ENCODE results near the gene EXOC3. TPM values are rescaled to one million over a fixed set of nuclear protein-coding genes. Genes with fewer than 3 reads are reported as not detected.

EXOC3 gene
- polyA plus RNA-seq, 3 donors from 2014 or later = 22.6 to 43.9 (median 34.0) TPM

GRCh38 chr5:424301-425110 is 18.5 kb upstream of the EXOC3 start:
- Mint-ChIP-seq H3K4me3 (peak overlapping the region in 1 of 5 donors; percentile 70), H3K36me3 (no peaks in the 10 kb centered on the region), H3K27ac (peak overlapping the region in 1 of 6 donors; percentile 89), H3K27me3 (ENCODE audit: low read depth in 3 of 3) (peaks cover 1 to 7% (median 4%) of the 10 kb centered on the region in 3 donors), H3K9me3 (no peaks in the 10 kb centered on the region), H3K4me1 (peaks cover 8% of the 10 kb centered on the region in 2 donors)
- DNase-seq = peak in 1 of 3 donors; percentile 22

- peak overlapping the region in 1 of 6 donors; percentile 43 for H3K27ac Mint-ChIP-seq
These were observed 17.3 kb upstream of the EXOC3 start for GRCh38 chr5:425714-426113.

GRCh38 chr5:426392-426976 is 16.5 kb upstream of the EXOC3 start:
- H3K9me3 Mint-ChIP-seq = no peaks in the 10 kb centered on the region

More at GRCh38 chr5:425714-426113, 17.3 kb upstream of the EXOC3 start:
- Mint-ChIP-seq H3K9me3 (no peaks in the 10 kb centered on the region), H3K4me3 (no peak overlapping the region), H3K4me1 (peaks cover 8% of the 10 kb centered on the region in 2 donors), H3K27me3 (ENCODE audit: low read depth in 3 of 3) (peaks cover 4 to 7% (median 4%) of the 10 kb centered on the region in 3 donors), H3K36me3 (no peaks in the 10 kb centered on the region)
- DNase-seq = no peak

GRCh38 chr5:427415-428087 is 15.4 kb upstream of the EXOC3 start:
- no peak for DNase-seq
- H3K36me3 Mint-ChIP-seq = no peaks in the 10 kb centered on the region
- no peak overlapping the region for H3K4me3 Mint-ChIP-seq
- H3K27me3 Mint-ChIP-seq (ENCODE audit: low read depth in 3 of 3) = peaks cover 4 to 6% (median 5%) of the 10 kb centered on the region in 3 donors
- H3K9me3 Mint-ChIP-seq = no peaks in the 10 kb centered on the region
- no peak overlapping the region for H3K27ac Mint-ChIP-seq
- peaks cover 8% of the 10 kb centered on the region in 2 donors for H3K4me1 Mint-ChIP-seq

More at GRCh38 chr5:426392-426976, 16.5 kb upstream of the EXOC3 start:
- H3K27me3 Mint-ChIP-seq (ENCODE audit: low read depth in 3 of 3) = peaks cover 4 to 7% (median 4%) of the 10 kb centered on the region in 3 donors
- H3K27ac Mint-ChIP-seq = peak overlapping the region in 1 of 6 donors; percentile 43
- no peaks in the 10 kb centered on the region for H3K36me3 Mint-ChIP-seq
- H3K4me1 Mint-ChIP-seq = peaks cover 8% of the 10 kb centered on the region in 2 donors
- no peak for DNase-seq
- H3K4me3 Mint-ChIP-seq = no peak overlapping the region

GRCh38 chr5:428219-428618 is 14.8 kb upstream of the EXOC3 start:
- Mint-ChIP-seq H3K4me3 (no peak overlapping the region), H3K9me3 (no peaks in the 10 kb centered on the region), H3K4me1 (peaks cover 5 to 6% of the 10 kb centered on the region in 2 donors), H3K27ac (no peak overlapping the region), H3K36me3 (no peaks in the 10 kb centered on the region), H3K27me3 (ENCODE audit: low read depth in 3 of 3) (peaks cover 4 to 6% (median 5%) of the 10 kb centered on the region in 3 donors)
- no peak for DNase-seq

- Mint-ChIP-seq H3K27me3 (ENCODE audit: low read depth in 3 of 3) (peaks cover 0 to 6% (median 4%) of the 10 kb centered on the region in 3 donors), H3K36me3 (no peaks in the 10 kb centered on the region), H3K9me3 (no peaks in the 10 kb centered on the region), H3K27ac (no peak overlapping the region), H3K4me1 (peaks cover 0 to 2% of the 10 kb centered on the region in 2 donors), H3K4me3 (no peak overlapping the region)
- DNase-seq = no peak
These were observed 14.1 kb upstream of the EXOC3 start for GRCh38 chr5:428754-429452.

- H3K27me3 Mint-ChIP-seq (ENCODE audit: low read depth in 3 of 3) = peaks cover 0 to 6% (median 0%) of the 10 kb centered on the region in 3 donors
- H3K4me3 Mint-ChIP-seq = no peak overlapping the region
- H3K9me3 Mint-ChIP-seq = no peaks in the 10 kb centered on the region
- no peaks in the 10 kb centered on the region for H3K36me3 Mint-ChIP-seq
- H3K27ac Mint-ChIP-seq = no peak overlapping the region
- DNase-seq = no peak
- H3K4me1 Mint-ChIP-seq = no peaks in the 10 kb centered on the region
These were observed 13.4 kb upstream of the EXOC3 start for GRCh38 chr5:429453-430188.

- H3K4me3 Mint-ChIP-seq = no peak overlapping the region
These were observed 12.6 kb upstream of the EXOC3 start for GRCh38 chr5:430214-430925.

GRCh38 chr5:431001-431710 is 11.8 kb upstream of the EXOC3 start:
- Mint-ChIP-seq H3K4me3 (no peak overlapping the region), H3K27ac (no peak overlapping the region), H3K27me3 (ENCODE audit: low read depth in 3 of 3) (peaks cover 0 to 6% (median 0%) of the 10 kb centered on the region in 3 donors), H3K9me3 (peaks cover 0 to 2% (median 0%) of the 10 kb centered on the region in 6 donors), H3K4me1 (no peaks in the 10 kb centered on the region), H3K36me3 (no peaks in the 10 kb centered on the region)
- peak in 1 of 3 donors; percentile 8 for DNase-seq

More at GRCh38 chr5:430214-430925, 12.6 kb upstream of the EXOC3 start:
- Mint-ChIP-seq H3K9me3 (no peaks in the 10 kb centered on the region), H3K27me3 (ENCODE audit: low read depth in 3 of 3) (peaks cover 0 to 6% (median 0%) of the 10 kb centered on the region in 3 donors), H3K4me1 (no peaks in the 10 kb centered on the region), H3K36me3 (no peaks in the 10 kb centered on the region), H3K27ac (no peak overlapping the region)
- DNase-seq = no peak

GRCh38 chr5:431711-432050 is 11.3 kb upstream of the EXOC3 start:
- H3K4me3 Mint-ChIP-seq = no peak overlapping the region
- H3K27ac Mint-ChIP-seq = no peak overlapping the region
- H3K36me3 Mint-ChIP-seq = no peaks in the 10 kb centered on the region
- peaks cover 0 to 5% (median 0%) of the 10 kb centered on the region in 3 donors for H3K27me3 Mint-ChIP-seq (ENCODE audit: low read depth in 3 of 3)
- H3K4me1 Mint-ChIP-seq = no peaks in the 10 kb centered on the region
- H3K9me3 Mint-ChIP-seq = peaks cover 0 to 2% (median 0%) of the 10 kb centered on the region in 6 donors
- no peak for DNase-seq

GRCh38 chr5:432201-432927 is 10.6 kb upstream of the EXOC3 start:
- Mint-ChIP-seq H3K4me3 (no peak overlapping the region), H3K9me3 (peaks cover 0 to 2% (median 0%) of the 10 kb centered on the region in 6 donors), H3K36me3 (no peaks in the 10 kb centered on the region), H3K27me3 (ENCODE audit: low read depth in 3 of 3) (peaks cover 0 to 5% (median 0%) of the 10 kb centered on the region in 3 donors), H3K27ac (no peak overlapping the region), H3K4me1 (no peaks in the 10 kb centered on the region)
- DNase-seq = no peak
